ENCODE results near the gene NUDT15. TPM values are rescaled to one million over a fixed set of nuclear protein-coding genes. Genes with fewer than 3 reads are reported as not detected.

NUDT15 gene
- total and polyA plus RNA-seq, 10 of the 15 experiments (the other 5 are each of a cell fraction or from before 2014, with no cell fraction given): 11.4 to 26.7 (median 18.0) TPM

DNA sequence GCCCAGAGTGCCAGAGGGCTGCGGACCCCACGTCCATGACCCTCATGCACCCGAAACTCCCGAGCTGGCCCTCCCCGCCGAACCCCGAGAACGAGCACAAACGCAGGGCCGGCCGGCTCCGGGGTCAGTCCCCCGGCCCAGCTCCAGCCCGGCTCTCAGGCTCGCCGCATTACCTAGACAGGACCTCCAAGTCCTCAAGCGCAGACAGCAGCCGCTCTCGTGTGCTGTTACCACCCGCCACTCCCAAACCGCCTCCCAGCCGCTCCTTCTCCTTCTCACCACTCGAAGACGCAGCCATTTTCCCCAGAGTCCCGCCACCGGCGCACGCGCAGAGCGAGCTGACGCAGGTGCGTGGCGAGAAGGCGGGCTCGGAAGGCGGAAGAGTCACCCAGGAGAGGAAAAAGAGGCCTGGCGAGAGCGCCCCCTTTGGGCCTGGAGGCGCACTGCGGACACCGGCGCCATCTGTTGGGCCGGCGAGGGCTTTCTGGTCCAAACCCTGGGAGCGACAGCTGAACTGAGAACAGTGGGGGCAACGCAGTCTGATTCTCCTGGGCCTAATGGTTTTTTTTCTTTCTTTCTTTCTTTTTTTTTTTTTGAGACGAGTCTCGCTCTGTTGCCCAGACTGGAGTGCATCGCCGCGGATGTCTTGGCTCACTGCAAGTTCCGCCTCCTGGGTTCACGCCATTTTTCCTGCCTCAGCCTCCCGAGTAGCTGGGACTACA is 57.4 kb downstream of the NUDT15 start, which contains the start of gene MED4:
TSS of gene MED4 (minus strand) at position 324 of the 722 bp plus-strand sequence. CDS start at position 298, 26 bp downstream.
- ChIA-PET POLR2A (interaction anchor here (0.7 to 1.6 kb wide), 4 partner anchors 16 to 1726 kb away, joined by 3 to 8 read pairs (median 4); partner anchors contain the start of gene NUDT15), RAD21 (ENCODE audit: unreplicated experiment) (interaction anchor here (0.8 to 2.2 kb wide), 3 partner anchors 17 to 486 kb away, joined by 4 to 12 read pairs (median 6); partner anchors contain the start of gene NUDT15), CTCF (interaction anchor here (0.6 to 5.9 kb wide), 19 partner anchors 10 to 1814 kb away, joined by 3 to 37 read pairs (median 3); partner anchors contain the start of gene NUDT15), SMC1A (ENCODE audit: uncharacterized antibody, unreplicated experiment) (interaction anchor here (0.6 to 1.2 kb wide), 4 partner anchors 11 to 1205 kb away, joined by 3 to 5 read pairs (median 4); no protein-coding TSS in a partner anchor)
- peak within 1 kb of the TSS; percentile 95 for H3K9ac ChIP-seq (ENCODE audit: control insufficient read depth, insufficient read depth, low read length)
- peak; percentile 78 for FAIRE-seq
- ATAC-seq: peak; percentile 95
- H3K4me2 ChIP-seq (ENCODE audit: control insufficient read depth, insufficient read depth): peak within 1 kb of the TSS; percentile 91
- peaks cover 49% of the 10 kb centered on the region for H3K79me2 ChIP-seq (ENCODE audit: control insufficient read depth, insufficient read depth, low read length)
- in situ Hi-C loops (cut with MboI): no loop called here
- peak within 1 kb of the TSS; percentile 80 for H3K4me3 ChIP-seq
- intact Hi-C loops (cut with micrococcal nuclease; ENCODE audit: unreplicated experiment): loop anchor here (2.0 kb wide), 1 partner anchor 58 kb away; the partner anchor contains the start of gene NUDT15
- no peaks in the 10 kb centered on the region for H3K4me1 ChIP-seq (ENCODE audit: control insufficient read depth, insufficient read depth, low read length)
- DNase-seq (ENCODE audit: low read depth, low spot score): peak; percentile 79
- H3K36me3 ChIP-seq (ENCODE audit: control insufficient read depth in 2 of 2, insufficient read depth in 2 of 2, low read length in 1 of 2): no peaks in the 10 kb centered on the region
- WGBS (ENCODE audit: insufficient coverage, insufficient replicate concordance, low lambda C conversion rate, missing lambda C conversion rate): 12% methylated on average over 47 of the region's 54 CpGs
- peak within 1 kb of the TSS; percentile 61 for H2AFZ ChIP-seq (ENCODE audit: control insufficient read depth, low read depth, low read length)
- BruUV-seq (replicated peaks): no TSS peak
- H3K9me3 ChIP-seq (replicated peaks; ENCODE audit: control insufficient read depth, insufficient read depth, low read length): no peaks in the 10 kb centered on the region
- peak within 1 kb of the TSS; percentile 64 for H3K27ac ChIP-seq (ENCODE audit: control insufficient read depth, insufficient read depth)
- no peaks in the 10 kb centered on the region for H3K27me3 ChIP-seq (replicated peaks in 1 of 2; ENCODE audit: control insufficient read depth in 2 of 2, insufficient read depth in 2 of 2, low read length in 1 of 2)
- no peaks in the 10 kb centered on the region for H4K20me1 ChIP-seq (ENCODE audit: control insufficient read depth, insufficient read depth)
- TF ChIP-seq, protein P1, sequence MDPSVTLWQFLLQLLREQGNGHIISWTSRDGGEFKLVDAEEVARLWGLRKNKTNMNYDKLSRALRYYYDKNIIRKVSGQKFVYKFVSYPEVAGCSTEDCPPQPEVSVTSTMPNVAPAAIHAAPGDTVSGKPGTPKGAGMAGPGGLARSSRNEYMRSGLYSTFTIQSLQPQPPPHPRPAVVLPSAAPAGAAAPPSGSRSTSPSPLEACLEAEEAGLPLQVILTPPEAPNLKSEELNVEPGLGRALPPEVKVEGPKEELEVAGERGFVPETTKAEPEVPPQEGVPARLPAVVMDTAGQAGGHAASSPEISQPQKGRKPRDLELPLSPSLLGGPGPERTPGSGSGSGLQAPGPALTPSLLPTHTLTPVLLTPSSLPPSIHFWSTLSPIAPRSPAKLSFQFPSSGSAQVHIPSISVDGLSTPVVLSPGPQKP (IDR thresholded peaks at IDR 0.05; ENCODE audit: low read depth, low read length): peak; percentile 62; the same call in 1 of the 2 replicates
- TF ChIP-seq, protein P2, sequence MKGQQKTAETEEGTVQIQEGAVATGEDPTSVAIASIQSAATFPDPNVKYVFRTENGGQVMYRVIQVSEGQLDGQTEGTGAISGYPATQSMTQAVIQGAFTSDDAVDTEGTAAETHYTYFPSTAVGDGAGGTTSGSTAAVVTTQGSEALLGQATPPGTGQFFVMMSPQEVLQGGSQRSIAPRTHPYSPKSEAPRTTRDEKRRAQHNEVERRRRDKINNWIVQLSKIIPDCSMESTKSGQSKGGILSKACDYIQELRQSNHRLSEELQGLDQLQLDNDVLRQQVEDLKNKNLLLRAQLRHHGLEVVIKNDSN (IDR thresholded peaks at IDR 0.05; ENCODE audit: borderline replicate concordance, extremely low read length, insufficient read depth, low read depth, low read length): no peak
- TF ChIP-seq CHD4 (IDR thresholded peaks at IDR 0.05): no peak
- peak; percentile 76 for TF ChIP-seq RELA (IDR thresholded peaks at IDR 0.05; ENCODE audit: borderline replicate concordance, partially characterized antibody)
- peak; percentile 88 for TF ChIP-seq SMARCA5 (IDR thresholded peaks at IDR 0.05)
- TF ChIP-seq SIN3A (IDR thresholded peaks at IDR 0.05; ENCODE audit: low read depth, low read length): no peak
- TF ChIP-seq SREBF1 (IDR thresholded peaks at IDR 0.05; ENCODE audit: low read length): no peak
- TF ChIP-seq SPI1 (IDR thresholded peaks at IDR 0.05; ENCODE audit: borderline replicate concordance, insufficient read depth, low read depth, low read length): no peak
- TF ChIP-seq BACH1 (IDR thresholded peaks at IDR 0.05; ENCODE audit: borderline replicate concordance): peak; percentile 73
- peak in 1 of 2 experiments; percentile 78; a peak in 2 of 3 replicates for TF ChIP-seq EGR1 (IDR thresholded peaks at IDR 0.05; ENCODE audit: borderline replicate concordance in 1 of 2, low read depth in 2 of 2, low read length in 2 of 2)
- TF ChIP-seq, protein P3, sequence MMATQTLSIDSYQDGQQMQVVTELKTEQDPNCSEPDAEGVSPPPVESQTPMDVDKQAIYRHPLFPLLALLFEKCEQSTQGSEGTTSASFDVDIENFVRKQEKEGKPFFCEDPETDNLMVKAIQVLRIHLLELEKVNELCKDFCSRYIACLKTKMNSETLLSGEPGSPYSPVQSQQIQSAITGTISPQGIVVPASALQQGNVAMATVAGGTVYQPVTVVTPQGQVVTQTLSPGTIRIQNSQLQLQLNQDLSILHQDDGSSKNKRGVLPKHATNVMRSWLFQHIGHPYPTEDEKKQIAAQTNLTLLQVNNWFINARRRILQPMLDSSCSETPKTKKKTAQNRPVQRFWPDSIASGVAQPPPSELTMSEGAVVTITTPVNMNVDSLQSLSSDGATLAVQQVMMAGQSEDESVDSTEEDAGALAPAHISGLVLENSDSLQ (IDR thresholded peaks at IDR 0.05): peak; percentile 77
- no peak for TF ChIP-seq ETV6 (conservative IDR thresholded peaks at IDR 0.05 in 1 of 2, IDR thresholded peaks at IDR 0.05 in 1 of 2; ENCODE audit: borderline replicate concordance in 1 of 2, low read depth in 1 of 2)
- peak; percentile 90; the same call in 1 of the 2 replicates for TF ChIP-seq STAT1 (conservative IDR thresholded peaks at IDR 0.05)
- TF ChIP-seq TCF12 (IDR thresholded peaks at IDR 0.05; ENCODE audit: low read depth, low read length): peak; percentile 87
- TF ChIP-seq RFX5 (IDR thresholded peaks at IDR 0.05; ENCODE audit: low read depth, low read length): peak; percentile 44; the same call in 1 of the 2 replicates
- peak; percentile 78; the same call in 1 of the 2 replicates for TF ChIP-seq CREM (IDR thresholded peaks at IDR 0.05; ENCODE audit: low read depth)
- TF ChIP-seq BRCA1 (IDR thresholded peaks at IDR 0.05; ENCODE audit: low read depth, low read length): 0 out of 2 replicates have a peak, but pooled peaks have one; percentile 10
- no peak for TF ChIP-seq FOS (IDR thresholded peaks at IDR 0.05; ENCODE audit: borderline replicate concordance, extremely low read depth, insufficient read length)
- no peak for TF ChIP-seq HDAC2 (IDR thresholded peaks at IDR 0.05)
- peak; percentile 86 for TF ChIP-seq GABPA (IDR thresholded peaks at IDR 0.05; ENCODE audit: low read depth)
- TF ChIP-seq PML (IDR thresholded peaks at IDR 0.05; ENCODE audit: low read length): peak; percentile 78; the same call in 1 of the 2 replicates

All from GM12878 (cell line).